Measurements from ENCODE around the gene MYLIP.

The MYLIP gene

GRCh38 chr6:16124198-16125180 is 4.4 kb upstream of the MYLIP start:
- H3K4me3 ChIP-seq (ENCODE audit: low read depth, low read length): no peak overlapping the region
- TF ChIP-seq CTCF (IDR thresholded peaks at IDR 0.05; ENCODE audit: low read depth, low read length): no peak

- TF ChIP-seq CTCF (IDR thresholded peaks at IDR 0.05; ENCODE audit: low read depth, low read length): no peak
- H3K4me3 ChIP-seq (ENCODE audit: low read depth, low read length): no peak overlapping the region
Measured at GRCh38 chr6:16126056-16126455, 2.8 kb upstream of the MYLIP start.

- no peak overlapping the region for H3K4me3 ChIP-seq (ENCODE audit: low read depth, low read length)
Measured at GRCh38 chr6:16126861-16127260, 2.0 kb upstream of the MYLIP start.

GRCh38 chr6:16127471-16127870 is 1.4 kb upstream of the MYLIP start:
- TF ChIP-seq CTCF (IDR thresholded peaks at IDR 0.05; ENCODE audit: low read depth, low read length): no peak
- no peak overlapping the region for H3K4me3 ChIP-seq (ENCODE audit: low read depth, low read length)

More at GRCh38 chr6:16126861-16127260, 2.0 kb upstream of the MYLIP start:
- no peak for TF ChIP-seq CTCF (IDR thresholded peaks at IDR 0.05; ENCODE audit: low read depth, low read length)

- no peak for TF ChIP-seq CTCF (IDR thresholded peaks at IDR 0.05; ENCODE audit: low read depth, low read length)
- peak overlapping the region; percentile 87 for H3K4me3 ChIP-seq (ENCODE audit: low read depth, low read length)
Measured at GRCh38 chr6:16129623-16130401, 926 bp downstream of the MYLIP start.

- H3K4me3 ChIP-seq (ENCODE audit: low read depth, low read length): peak overlapping the region; percentile 87
- no peak for TF ChIP-seq CTCF (IDR thresholded peaks at IDR 0.05; ENCODE audit: low read depth, low read length)
Measured at GRCh38 chr6:16130437-16130891, 1.6 kb downstream of the MYLIP start.

Data from WI38 (cell line).